ENCODE measurements around the gene DNLZ. TPM values are rescaled to one million over a fixed set of nuclear protein-coding genes. Genes with fewer than 3 reads are reported as not detected.
A peak's percentile ranks its signal among the peaks of the same experiment; 100 is the strongest.

The DNLZ gene
- total RNA-seq, 2 experiments from 2014 or later: 16.8 to 21.2 TPM

DNA sequence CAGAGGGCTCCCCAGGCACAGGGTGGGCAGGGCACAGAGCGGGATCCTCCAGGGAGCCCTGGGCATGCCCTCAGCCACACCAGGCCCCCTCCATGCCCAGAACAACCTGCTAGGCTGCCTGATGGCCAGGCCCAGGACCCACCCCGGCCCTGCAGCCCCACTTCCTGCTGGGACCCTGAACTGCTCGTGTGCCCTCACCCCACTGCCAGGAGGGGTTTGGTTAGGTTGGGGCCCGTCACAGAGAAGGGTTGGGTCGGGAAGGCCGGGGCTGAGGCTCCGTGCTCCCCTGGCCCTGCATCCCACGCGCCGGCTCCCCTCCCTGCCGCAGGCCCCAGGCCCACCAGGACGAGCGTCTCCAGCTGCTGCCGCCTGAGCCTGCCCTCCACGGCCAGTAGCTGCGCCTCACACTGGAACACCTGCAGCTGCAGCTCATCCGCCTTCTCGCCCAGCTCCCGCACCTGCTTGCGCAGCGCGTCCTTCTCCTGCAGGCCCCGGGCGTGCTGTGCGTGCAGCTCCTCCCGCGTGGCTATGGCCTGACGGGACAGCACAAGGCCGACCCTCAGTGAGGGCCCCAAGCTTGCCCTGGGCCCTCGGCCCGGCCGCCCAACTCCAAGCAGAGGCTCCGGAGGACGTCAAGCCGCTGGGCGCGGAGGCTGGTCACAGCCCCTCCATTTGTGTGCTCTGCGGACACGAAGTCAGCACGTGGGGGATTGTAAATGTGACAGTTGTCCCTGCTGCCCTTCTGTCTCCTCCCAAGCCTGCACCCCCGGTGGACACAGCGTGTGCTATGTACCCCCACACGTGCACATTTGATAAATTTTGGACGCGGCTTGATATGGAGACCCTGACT, 4.0 kb upstream of the DNLZ start:
- ChIA-PET POLR2A (interaction anchor here (0.6 kb wide), 1 partner anchor 91 kb away, joined by 4 read pairs; no protein-coding TSS in a partner anchor), CTCF (ENCODE audit: unreplicated experiment) (no interaction called here)
- DNase-seq (ENCODE audit: low spot score): no peak
- H3K27ac ChIP-seq (ENCODE audit: low read depth, low read length, poor library complexity, severe bottlenecking): no peak overlapping the region
- TF ChIP-seq, protein P1, sequence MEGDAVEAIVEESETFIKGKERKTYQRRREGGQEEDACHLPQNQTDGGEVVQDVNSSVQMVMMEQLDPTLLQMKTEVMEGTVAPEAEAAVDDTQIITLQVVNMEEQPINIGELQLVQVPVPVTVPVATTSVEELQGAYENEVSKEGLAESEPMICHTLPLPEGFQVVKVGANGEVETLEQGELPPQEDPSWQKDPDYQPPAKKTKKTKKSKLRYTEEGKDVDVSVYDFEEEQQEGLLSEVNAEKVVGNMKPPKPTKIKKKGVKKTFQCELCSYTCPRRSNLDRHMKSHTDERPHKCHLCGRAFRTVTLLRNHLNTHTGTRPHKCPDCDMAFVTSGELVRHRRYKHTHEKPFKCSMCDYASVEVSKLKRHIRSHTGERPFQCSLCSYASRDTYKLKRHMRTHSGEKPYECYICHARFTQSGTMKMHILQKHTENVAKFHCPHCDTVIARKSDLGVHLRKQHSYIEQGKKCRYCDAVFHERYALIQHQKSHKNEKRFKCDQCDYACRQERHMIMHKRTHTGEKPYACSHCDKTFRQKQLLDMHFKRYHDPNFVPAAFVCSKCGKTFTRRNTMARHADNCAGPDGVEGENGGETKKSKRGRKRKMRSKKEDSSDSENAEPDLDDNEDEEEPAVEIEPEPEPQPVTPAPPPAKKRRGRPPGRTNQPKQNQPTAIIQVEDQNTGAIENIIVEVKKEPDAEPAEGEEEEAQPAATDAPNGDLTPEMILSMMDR (conservative IDR thresholded peaks at IDR 0.05; ENCODE audit: low read length): no peak
- no peak for TF ChIP-seq EZH2phosphoT487 (IDR thresholded peaks at IDR 0.05; ENCODE audit: borderline replicate concordance, low read depth, low read length)
- H3K79me2 ChIP-seq (ENCODE audit: insufficient read depth, low read depth, low read length): no peaks in the 10 kb centered on the region
- no peaks in the 10 kb centered on the region for H3K9me3 ChIP-seq (ENCODE audit: low read length)
- intact Hi-C loops (cut with micrococcal nuclease; ENCODE audit: unreplicated experiment): no loop called here
- H3K4me2 ChIP-seq (ENCODE audit: low read length): no peak overlapping the region
- no peak overlapping the region for H3K4me3 ChIP-seq (ENCODE audit: low read depth, low read length, poor library complexity, severe bottlenecking)
- H3K36me3 ChIP-seq (ENCODE audit: insufficient read depth, low read length): no peaks in the 10 kb centered on the region
- no peak overlapping the region for H2AFZ ChIP-seq (ENCODE audit: low read length)
- BruUV-seq (replicated peaks): no TSS peak
- H3K4me1 ChIP-seq (ENCODE audit: insufficient read depth, low read length, poor library complexity, severe bottlenecking): peaks cover 10% of the 10 kb centered on the region
- H3K9me2 ChIP-seq (ENCODE audit: insufficient read depth, low read length): no peaks in the 10 kb centered on the region
- no peaks in the 10 kb centered on the region for H4K20me1 ChIP-seq (ENCODE audit: insufficient read depth, low read length)

GRCh38 chr9:136366826-136367225, 3.3 kb upstream of the DNLZ start:
- TF ChIP-seq EZH2phosphoT487 (IDR thresholded peaks at IDR 0.05; ENCODE audit: borderline replicate concordance, low read depth, low read length): no peak
- TF ChIP-seq, protein P1 (conservative IDR thresholded peaks at IDR 0.05; ENCODE audit: low read length): no peak
- no peak overlapping the region for H3K27ac ChIP-seq (ENCODE audit: low read depth, low read length, poor library complexity, severe bottlenecking)
- no peak overlapping the region for H2AFZ ChIP-seq (ENCODE audit: low read length)
- H3K4me3 ChIP-seq (ENCODE audit: low read depth, low read length, poor library complexity, severe bottlenecking): no peak overlapping the region
- ChIA-PET CTCF (ENCODE audit: unreplicated experiment) (no interaction called here), POLR2A (interaction anchor here (0.6 kb wide), 1 partner anchor 91 kb away, joined by 4 read pairs; no protein-coding TSS in a partner anchor)
- DNase-seq (ENCODE audit: low spot score): no peak
- H3K9me2 ChIP-seq (ENCODE audit: insufficient read depth, low read length): no peaks in the 10 kb centered on the region
- peaks cover 12% of the 10 kb centered on the region for H3K4me1 ChIP-seq (ENCODE audit: insufficient read depth, low read length, poor library complexity, severe bottlenecking)
- no peaks in the 10 kb centered on the region for H3K36me3 ChIP-seq (ENCODE audit: insufficient read depth, low read length)
- no peak overlapping the region for H3K4me2 ChIP-seq (ENCODE audit: low read length)
- intact Hi-C loops (cut with micrococcal nuclease; ENCODE audit: unreplicated experiment): no loop called here
- no peaks in the 10 kb centered on the region for H4K20me1 ChIP-seq (ENCODE audit: insufficient read depth, low read length)
- no TSS peak for BruUV-seq (replicated peaks)
- no peaks in the 10 kb centered on the region for H3K79me2 ChIP-seq (ENCODE audit: insufficient read depth, low read depth, low read length)
- no peaks in the 10 kb centered on the region for H3K9me3 ChIP-seq (ENCODE audit: low read length)

DNA sequence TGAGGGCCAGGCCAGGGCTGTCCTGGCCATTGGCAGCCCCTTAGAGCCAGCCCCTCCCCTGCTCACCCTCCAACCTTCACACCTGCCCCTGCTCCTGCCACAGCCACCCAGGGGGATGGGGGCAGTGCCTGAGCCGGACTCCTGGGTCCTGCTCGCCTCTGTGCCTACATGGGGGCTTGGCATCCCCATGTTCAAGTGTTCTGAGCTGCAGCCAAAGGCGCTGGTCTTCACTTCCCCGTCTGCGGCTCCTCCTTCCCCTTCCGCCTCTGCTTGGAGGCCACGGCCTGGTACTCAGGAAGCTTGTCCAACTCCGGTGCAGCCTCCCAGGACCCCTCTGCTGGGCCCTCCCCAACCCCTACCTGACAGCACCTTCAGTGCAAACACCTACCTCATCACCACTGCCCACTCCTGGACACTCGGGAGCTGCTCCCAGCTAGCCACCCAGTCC, 2.3 kb upstream of the DNLZ start:
- no TSS peak for BruUV-seq (replicated peaks)

More for the DNA sequence above, 2.3 kb upstream of the DNLZ start:
- H3K79me2 ChIP-seq (ENCODE audit: insufficient read depth, low read depth, low read length): no peaks in the 10 kb centered on the region
- H3K4me3 ChIP-seq (ENCODE audit: low read depth, low read length, poor library complexity, severe bottlenecking): no peak overlapping the region
- DNase-seq (ENCODE audit: low spot score): peak; percentile 19
- H3K9me2 ChIP-seq (ENCODE audit: insufficient read depth, low read length): no peaks in the 10 kb centered on the region
- no peaks in the 10 kb centered on the region for H3K36me3 ChIP-seq (ENCODE audit: insufficient read depth, low read length)
- H3K4me2 ChIP-seq (ENCODE audit: low read length): no peak overlapping the region
- CTCF ChIA-PET (ENCODE audit: unreplicated experiment): interaction anchor here (0.6 kb wide), 1 partner anchor 43 kb away, joined by 3 read pairs; no protein-coding TSS in a partner anchor
- H3K27ac ChIP-seq (ENCODE audit: low read depth, low read length, poor library complexity, severe bottlenecking): no peak overlapping the region
- peaks cover 12% of the 10 kb centered on the region for H3K4me1 ChIP-seq (ENCODE audit: insufficient read depth, low read length, poor library complexity, severe bottlenecking)
- no peak overlapping the region for H2AFZ ChIP-seq (ENCODE audit: low read length)
- H4K20me1 ChIP-seq (ENCODE audit: insufficient read depth, low read length): no peaks in the 10 kb centered on the region
- intact Hi-C loops (cut with micrococcal nuclease; ENCODE audit: unreplicated experiment): no loop called here
- no peaks in the 10 kb centered on the region for H3K9me3 ChIP-seq (ENCODE audit: low read length)
- TF ChIP-seq, protein P1 (conservative IDR thresholded peaks at IDR 0.05; ENCODE audit: low read length): no peak
- TF ChIP-seq EZH2phosphoT487 (IDR thresholded peaks at IDR 0.05; ENCODE audit: borderline replicate concordance, low read depth, low read length): no peak
- POLR2A ChIA-PET: no interaction called here
